ENCODE results near the gene ZSWIM6.
A peak's percentile ranks its signal among the peaks of the same experiment; 100 is the strongest.

The ZSWIM6 gene

DNA sequence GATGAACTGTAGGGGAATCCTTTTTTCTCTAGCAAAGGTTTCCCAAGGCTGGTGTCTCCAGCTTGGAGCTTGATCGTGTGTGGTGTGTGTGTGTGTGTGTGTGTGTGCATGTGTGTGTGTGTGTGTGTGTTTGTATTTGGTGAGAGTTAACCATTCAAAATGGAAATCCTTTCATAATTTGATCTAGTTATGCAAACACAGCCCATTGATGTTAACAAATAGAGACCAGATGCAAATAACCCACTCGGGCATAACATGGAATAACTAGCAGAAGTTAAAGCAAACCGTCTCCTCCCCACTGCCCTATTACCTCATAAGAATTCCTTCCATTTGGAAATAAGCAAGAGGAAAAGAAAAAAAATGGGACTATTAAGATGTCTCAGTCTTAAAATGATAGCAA lies 24.9 kb upstream of the ZSWIM6 start:
- no peak for DNase-seq (ENCODE audit: low read depth)

DNA sequence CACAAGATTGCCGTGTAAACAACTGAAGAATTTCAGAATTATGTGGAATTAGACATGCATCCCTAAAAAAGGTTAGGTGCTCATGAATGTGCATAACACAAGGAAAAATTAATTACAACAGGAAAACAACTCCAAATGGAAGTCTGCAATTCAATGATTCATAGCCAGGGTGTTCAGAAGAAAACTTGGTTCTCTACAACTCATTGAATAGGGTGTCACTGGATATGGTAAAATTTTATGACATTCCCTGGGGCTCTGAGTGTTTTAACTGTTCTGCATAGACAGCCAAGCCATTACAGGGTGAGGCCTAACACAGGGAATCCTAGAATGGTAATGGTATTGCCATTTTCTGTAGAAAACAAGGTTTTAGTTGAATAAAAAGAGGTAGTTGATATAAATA lies 24.4 kb upstream of the ZSWIM6 start:
- no peak for DNase-seq (ENCODE audit: low read depth)

- no peak for DNase-seq (ENCODE audit: low read depth)
These were observed 23.3 kb upstream of the ZSWIM6 start for GRCh38 chr5:61308712-61309111.

DNA sequence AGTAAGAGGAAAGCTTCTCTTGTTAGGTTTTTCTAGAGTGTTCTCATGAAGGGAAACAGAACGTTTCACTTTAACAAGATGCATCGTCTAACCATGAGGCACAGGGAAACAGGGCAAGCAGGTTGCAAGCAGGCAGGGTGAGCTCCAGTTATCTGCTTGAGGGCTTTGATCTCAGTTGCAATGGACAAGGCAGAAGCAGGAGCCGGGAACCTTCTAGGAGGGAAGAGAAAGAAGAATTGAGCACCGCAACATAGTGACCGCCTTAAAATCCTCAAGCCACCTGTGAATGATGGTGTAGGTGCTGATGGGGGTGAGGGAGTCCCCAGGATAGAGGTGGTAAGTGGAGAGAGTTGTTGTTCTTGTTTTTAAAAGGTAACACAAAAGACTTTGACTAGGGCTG lies 22.9 kb upstream of the ZSWIM6 start:
- DNase-seq (ENCODE audit: low read depth): no peak

DNA sequence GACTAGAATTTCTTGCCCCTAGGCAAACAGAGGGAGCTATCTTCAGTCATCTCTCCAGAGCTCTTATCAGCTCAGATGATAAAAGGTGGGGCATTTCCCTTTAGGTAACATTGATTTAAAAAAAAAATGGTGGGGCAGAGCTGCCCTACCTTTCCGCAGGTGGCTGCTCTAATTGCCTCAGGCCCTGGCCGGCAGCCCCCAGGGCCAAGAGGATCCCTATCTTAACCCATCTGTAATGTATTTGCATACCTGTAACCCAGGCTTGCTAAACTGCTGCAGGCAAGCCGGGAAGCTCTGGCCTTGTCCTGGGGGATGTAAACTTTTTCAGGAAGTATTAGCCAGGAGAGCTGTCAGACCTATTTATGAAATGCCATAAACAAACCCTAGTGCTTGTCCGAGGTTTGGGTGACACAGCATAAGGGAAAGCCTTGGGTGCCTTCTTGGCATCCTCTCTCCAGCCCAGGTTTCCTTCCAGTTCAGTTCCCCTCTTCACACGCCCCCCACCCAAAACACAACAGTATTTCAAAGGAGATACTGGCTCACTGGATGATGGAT lies 20.9 kb upstream of the ZSWIM6 start:
- no peak for DNase-seq (ENCODE audit: low read depth)

GRCh38 chr5:61311836-61312808 lies 19.9 kb upstream of the ZSWIM6 start:
- DNase-seq (ENCODE audit: low read depth): no peak

DNA sequence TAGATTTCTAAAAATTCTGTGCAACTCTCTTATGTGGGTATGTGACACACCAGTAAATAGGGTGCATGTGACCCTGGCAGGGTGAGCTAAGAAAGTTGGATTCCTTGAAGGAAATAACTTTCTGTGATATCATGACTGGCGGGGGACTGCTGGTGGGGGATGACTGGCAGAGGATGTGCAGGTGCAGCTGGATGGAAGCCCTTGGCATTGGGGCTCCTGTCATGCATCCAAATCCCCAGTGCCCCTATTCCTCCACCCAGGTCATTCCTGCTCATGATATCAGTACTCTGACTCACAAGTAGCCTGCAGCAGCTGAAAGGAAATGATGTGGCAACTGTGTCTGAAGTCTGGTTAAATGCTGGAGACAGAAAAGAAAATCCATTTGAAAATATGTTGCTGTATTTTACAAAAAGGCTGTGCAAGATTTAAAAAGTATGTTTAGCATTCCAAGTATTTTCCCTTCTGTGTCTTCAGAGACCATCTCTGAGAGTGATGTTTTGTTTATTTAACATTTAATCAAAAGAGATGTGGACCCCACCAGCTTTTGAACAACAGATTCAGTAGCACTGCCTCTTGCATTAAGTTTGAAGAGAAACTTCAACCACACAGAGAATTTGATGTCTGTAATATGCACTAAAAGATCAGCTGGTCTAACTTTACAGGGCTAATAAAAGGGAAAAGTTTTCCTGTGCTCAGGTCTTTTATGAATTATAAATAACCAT lies 17.9 kb upstream of the ZSWIM6 start:
- DNase-seq (ENCODE audit: low read depth): no peak

GRCh38 chr5:61318376-61318775 lies 13.7 kb upstream of the ZSWIM6 start:
- DNase-seq (ENCODE audit: low read depth): no peak

- DNase-seq (ENCODE audit: low read depth): no peak
These were observed 12.5 kb upstream of the ZSWIM6 start for GRCh38 chr5:61319388-61320146.

DNA sequence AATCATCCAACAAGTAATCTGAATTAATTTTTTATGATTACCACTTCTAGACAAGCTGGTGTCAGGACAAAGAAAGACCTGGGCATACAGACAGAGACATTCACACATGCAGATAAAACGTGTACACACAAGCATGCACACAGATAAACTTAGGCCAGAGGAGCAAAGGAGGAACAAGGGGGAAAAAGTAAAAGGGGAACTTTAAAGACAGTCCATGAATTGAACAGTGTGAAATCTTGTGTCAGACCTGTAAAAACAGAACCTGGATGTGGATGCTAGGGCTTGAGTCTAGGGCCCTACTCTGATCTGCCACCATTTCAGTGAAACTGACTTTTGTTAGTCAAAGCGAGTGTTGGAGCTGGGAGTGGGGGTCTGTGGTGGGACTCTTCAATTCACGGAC lies 11.2 kb upstream of the ZSWIM6 start:
- no peak for DNase-seq (ENCODE audit: low read depth)

- DNase-seq (ENCODE audit: low read depth): no peak
These were observed 10.4 kb upstream of the ZSWIM6 start for GRCh38 chr5:61321669-61322068.

DNA sequence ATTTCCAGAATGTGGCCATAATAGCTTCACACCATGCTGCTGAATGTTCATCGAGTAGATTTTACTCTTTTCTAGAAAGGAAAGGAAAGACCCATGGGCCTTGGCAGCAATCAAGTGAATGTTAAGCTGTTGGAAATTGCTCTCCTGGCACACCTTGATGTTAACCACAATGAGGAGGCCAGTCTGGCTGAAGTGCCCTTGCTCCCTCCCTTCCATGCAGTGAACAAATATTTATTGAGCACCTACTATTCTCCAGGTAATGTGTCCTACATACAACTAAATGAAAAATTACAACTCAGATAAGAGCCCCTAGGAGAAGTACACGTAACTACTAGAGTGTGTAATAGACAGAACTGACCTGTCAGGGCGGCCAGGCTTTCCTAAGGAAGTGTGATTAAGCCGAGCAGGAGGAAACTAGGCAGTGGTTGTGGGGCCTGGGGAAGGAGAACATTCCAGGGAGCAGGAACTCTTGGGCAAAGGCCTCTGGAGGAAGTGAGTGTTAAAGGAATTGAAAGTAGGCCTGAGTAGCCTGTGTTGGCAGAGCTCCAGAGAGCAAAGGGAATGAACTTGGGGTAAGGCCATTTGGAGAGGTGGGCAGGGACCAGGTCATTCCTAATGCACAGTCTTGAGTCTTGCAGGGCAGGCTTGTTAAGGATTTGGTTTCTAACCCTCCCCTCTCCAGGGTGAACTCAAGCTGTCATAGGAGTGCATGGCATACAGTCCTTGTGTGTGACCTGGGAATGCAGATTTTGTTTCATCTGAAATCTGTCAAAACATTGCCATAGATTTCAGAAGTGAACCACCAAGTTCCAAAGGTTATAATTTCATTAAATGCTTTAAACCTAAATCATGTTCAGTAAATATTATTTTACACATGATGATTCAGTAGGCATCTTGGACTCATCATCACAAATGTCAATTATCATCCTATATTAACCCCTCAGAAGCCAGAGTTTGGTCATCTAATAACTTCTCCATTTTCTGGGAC lies 9.0 kb upstream of the ZSWIM6 start:
- DNase-seq (ENCODE audit: low read depth): no peak

- DNase-seq (ENCODE audit: low read depth): no peak
These were observed 4.0 kb upstream of the ZSWIM6 start for GRCh38 chr5:61327760-61328753.

- no peak for DNase-seq (ENCODE audit: low read depth)
These were observed 3.1 kb upstream of the ZSWIM6 start for GRCh38 chr5:61328791-61329549.

DNA sequence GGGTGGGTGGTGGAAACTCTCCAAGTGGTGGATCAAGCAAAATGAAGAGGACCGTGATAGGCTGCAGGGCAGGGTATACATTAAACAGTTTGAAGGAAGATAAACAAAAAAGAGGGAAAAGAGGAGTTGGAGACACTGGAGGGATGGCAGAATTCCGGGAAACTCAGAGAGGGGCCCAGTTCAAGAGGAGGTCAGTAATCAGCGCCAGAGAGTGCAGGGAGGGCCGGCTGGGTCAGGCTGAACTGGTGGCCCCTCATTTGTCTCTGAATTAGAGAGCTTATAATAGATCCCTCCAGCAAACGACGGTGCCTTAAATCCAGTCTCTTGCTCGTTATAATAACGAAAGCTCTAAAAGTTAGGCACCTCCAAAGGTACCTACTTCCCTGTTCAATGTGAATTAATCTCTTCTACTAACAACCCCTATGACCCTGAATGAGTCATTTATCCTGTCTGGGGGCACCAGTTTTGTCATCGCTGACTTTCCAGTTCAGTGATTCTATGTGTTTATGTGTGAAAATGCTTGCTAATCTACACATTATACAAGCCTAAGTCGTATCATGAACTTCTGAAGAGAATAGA lies 2.4 kb upstream of the ZSWIM6 start:
- no peak for DNase-seq (ENCODE audit: low read depth)

DNA sequence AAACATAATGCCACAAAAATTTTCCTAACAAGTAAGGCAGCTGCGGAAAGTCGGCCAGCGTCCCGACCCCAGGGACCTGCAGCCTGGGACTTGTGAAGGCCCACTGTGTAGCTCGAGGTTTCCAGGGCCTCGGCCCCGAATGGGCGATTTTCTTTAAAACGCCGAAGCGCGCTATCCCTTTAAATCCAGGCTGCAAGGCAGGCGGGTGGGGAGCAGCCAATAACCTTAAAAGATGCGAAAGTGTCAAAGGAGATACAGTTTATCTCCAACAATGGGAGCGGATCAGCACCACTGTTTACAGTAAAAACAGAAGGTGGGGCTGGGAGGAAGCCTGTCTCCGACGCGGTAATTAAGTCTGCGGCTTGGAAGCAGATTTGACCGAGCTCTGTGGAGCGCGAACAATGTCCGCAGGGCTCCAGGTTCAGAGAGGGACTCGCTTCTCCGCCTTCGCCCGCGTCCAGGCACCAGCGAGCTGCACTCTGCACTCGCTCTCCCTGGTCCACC lies 1.7 kb upstream of the ZSWIM6 start:
- no peak for DNase-seq (ENCODE audit: low read depth)

- peak; percentile 38 for DNase-seq (ENCODE audit: low read depth)
These were observed 1.1 kb upstream of the ZSWIM6 start for GRCh38 chr5:61330845-61331406.

- DNase-seq (ENCODE audit: low read depth): no peak
These were observed 296 bp downstream of the ZSWIM6 start for GRCh38 chr5:61332358-61332749.

All from stimulated activated CD8-positive, alpha-beta memory T cell treated with anti-CD3 and anti-CD28 coated beads, Interleukin-4, amount 100 ng/mL, for 24 hours (primary cell).